ENCODE measurements around the gene ATP4B.
"Not testable (repeated sequence)": the region's sequence is repeated elsewhere in the genome, so short reads cannot be mapped to it uniquely, and the experiment has no call there.

Gene ATP4B

DNA sequence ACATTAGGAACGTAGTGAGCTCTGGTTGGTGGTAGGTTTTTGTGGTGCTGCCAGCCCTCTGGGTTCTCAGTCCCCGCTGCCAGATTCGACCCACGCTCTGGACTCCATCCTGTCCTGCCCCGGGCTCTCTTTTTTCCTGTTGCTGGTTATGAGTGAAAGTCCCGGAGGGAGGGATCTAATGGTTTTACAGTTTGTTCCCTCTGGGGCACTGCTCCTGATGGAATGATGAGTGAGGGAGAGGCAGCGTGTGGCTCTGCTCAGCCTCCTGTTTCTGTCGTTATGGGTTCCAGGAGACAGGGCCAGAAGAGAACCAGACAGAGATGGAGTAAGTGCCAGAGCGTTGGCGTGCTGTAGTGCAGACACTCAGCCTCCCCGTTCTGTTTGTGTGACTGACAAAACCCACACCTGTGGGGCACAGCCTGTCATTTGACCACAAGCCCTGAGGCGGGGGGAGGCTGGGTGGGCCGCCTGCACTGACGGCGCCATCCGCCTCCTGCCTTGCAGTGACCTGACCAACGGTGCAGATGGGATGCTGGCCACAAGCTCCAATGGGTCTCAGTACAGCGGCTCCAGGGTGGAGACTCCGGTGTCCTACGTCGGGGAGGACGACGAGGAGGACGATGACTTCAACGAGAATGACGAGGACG lies 18.3 kb downstream of the ATP4B start:
- DNase-seq = no peak

DNA sequence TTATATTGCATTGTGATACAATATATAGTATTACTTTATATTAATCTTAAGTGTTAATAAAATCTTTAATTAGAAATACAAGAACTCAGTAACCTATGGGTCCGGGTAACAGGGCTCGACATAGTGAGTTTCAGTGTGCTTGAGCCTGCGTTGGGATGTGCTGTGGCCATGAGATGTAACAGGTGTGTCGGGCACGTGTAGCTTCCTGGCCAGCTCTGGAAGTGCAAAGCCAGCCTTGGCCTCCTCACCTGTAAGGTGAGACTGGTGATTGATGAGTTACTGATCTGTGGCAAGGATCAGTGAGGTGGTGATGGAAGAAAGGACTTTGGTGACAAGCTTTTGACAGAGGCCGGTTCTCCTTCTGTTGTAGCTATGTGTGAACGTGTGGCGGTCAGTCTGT lies 19.2 kb downstream of the ATP4B start:
- DNase-seq = no peak

DNA sequence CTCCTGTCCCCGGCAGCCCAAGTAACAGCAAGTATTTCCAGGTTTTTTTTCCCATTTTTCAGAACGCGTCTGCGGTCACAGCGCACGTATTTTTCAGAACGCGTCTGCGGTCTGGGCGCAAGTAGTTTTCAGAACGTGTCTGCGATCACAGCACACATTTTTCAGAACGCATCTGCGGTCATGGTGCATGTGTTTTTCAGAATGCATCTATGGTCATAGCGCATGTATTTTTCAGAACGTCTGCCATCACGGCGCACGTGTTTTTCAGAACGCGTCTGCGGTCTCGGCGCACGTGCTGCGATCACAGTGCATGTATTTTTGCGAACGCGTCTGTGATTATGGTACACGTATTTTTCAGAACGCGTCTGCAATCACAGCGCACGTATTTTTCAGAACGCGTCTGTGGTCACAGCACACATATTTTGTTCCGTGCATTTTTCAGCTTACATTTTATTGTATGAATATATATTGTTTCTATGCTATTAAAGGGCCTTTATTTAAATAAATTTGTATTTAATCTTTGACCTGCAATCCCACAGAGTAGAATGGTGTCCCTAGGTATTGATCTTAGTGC lies 19.7 kb downstream of the ATP4B start:
- DNase-seq = no peak

DNA sequence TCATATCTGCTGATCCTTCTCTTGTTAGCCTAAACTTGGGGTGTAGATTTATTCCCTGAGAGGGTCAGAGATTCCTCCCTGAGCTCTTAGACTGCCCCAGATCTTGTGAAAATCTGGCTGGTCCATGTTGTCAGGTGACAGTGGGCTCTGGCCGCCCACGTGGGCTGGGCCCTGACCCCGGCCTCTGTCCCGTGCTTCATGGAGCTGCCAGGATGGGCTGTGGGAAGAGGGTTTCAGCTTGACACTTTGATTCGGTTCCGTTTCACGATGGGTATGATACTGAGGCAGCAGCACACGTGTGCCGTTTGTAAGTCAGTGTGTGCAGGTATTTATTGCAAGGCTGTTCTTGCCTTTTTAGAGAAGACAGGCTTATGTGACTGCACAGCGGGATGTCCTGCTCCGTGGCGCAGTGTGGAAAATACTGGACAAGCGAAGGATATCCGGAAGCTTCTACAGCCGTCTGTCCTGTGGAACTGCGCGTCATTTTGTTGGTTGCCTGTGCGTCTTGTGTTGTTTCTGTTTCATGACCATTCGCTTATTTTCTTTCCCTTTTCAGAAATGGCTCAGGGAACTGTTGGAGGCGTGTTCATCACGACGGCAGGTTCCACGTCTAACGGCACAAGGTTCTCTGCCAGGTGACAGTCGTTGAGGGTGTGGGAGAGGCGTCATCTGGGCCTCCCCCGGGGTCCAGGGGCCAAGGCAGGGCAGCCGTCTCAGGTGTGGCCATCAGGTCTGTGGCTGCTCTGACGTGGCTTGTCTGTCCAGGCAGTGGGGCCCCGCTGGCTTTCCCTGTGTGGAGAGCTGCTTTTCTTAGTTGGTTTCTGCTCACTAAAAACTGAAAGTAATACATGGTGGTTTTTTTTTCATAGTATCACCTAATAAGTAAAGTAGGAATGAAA lies 20.5 kb downstream of the ATP4B start:
- DNase-seq = no peak

DNA sequence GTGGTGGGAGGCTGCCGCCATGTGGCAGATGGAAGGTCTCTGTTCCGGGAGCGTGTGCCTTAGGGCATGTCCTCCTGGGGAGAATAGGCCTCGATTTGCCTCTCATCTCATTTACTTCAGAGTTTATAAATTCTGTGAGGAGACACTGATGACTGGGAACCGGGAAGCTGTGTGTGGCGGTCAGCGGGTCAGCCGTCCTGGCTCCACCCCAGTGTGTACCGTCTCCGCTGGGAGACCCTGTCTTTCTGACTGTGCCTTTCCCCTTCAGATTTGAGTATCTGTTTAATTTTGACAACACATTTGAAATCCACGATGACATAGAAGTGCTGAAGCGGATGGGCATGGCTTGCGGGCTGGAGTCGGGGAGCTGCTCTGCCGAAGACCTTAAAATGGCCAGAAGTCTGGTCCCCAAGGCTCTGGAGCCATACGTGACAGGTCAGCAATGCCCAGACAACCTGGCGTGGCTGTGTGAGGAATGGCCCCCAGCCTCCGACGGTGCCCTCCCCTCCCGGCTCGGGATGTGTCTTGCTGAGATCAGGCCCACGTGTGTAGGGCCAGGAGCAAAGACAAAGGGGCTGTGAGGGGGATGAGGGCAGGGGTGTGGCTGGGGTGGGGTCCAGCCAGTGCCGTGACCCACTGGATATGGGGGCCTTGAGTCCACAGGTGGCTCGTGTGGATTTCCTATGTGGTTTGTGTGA lies 21.6 kb downstream of the ATP4B start:
- DNase-seq = no peak

DNA sequence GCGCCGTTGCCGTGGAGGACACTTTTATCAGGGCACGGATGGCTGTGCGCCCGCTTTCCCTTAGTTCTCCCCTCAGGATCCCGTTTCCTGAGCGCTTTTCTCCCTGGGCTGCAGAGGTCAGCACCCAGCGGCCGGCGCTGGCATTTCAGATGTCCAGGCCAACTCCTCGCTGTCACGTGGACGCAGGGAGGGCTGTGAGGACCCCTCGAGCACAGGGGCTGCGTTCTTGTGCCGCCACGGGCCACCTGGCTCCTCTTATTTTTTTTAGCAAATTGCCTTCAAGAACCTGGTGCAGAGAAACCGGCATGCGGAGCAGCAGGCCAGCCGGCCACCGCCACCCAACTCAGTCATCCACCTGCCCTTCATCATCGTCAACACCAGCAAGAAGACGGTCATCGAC lies 22.3 kb downstream of the ATP4B start:
- DNase-seq = no peak

DNA sequence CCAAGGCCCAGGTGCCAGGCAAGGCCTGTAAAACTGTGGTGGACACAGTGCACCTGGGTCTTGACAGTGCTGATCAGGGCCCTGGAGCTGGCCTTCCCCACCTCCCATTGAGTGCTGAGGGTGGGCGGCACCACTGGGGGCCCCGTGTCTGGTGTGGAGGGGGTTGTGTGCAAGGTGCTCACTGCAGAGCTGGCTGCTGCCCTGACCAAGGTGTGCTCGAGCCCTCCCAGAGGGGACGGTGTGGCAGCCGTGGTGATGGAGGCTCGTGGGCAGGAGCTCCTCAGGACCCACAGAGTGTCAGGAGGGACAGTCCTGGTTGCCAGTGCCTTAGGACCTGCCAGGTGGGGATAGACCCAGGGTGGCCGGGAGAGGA lies 23.0 kb downstream of the ATP4B start:
- DNase-seq = no peak

DNA sequence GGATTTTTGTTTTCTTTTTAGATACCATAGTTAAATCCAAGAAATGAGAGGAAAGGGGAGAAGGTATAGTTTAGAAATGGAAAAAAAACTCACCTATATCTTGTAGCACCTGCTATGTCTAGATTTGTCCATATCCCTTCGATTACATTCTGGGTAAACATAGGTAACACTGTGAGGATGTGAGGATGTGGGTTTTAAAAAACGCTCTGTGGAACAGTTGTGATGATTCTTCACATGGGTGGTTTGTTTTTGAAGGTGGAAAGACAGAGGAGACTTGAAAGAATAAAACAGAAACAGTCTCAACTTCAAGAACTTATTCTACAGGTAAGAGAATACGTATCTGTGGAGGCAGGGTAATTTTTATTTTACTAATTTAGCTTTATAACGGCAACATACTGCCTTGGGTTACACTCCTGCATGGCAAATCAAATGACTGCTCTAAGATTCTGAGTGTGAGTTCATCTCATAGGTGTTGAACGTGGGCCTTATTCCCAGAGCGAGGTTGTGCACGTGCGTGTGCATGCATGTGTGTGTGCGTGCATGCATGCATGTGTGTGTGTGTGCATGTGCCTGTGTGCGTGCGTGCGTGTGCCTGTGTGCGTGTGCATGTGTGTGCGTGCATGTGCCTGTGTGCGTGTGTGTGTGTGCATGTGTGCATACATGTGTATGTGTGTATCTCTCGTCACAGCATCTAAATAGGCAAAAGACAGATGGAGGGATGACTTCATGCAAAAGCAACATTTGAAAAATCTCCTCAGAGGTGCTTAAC lies 23.5 kb downstream of the ATP4B start:
- DNase-seq = no peak

DNA sequence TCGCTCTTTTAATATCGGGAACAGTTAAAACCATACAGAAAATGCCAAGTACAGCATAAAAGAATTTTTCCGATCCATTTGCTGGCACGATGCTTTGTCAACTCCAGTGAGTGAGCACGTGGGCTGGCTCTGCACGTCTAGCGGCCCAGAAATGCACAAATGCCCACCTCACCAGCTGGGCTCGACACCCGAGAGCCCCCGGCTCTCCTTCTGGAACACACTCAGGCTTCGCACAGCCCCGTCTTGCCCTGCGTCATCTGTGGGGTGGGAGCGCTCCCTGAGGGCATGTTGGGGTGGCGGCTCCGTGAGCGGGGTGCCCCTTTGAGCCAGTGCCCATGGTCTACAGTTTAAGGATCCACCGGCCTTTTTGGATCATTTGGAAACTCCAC lies 24.5 kb downstream of the ATP4B start:
- no peak for DNase-seq

DNA sequence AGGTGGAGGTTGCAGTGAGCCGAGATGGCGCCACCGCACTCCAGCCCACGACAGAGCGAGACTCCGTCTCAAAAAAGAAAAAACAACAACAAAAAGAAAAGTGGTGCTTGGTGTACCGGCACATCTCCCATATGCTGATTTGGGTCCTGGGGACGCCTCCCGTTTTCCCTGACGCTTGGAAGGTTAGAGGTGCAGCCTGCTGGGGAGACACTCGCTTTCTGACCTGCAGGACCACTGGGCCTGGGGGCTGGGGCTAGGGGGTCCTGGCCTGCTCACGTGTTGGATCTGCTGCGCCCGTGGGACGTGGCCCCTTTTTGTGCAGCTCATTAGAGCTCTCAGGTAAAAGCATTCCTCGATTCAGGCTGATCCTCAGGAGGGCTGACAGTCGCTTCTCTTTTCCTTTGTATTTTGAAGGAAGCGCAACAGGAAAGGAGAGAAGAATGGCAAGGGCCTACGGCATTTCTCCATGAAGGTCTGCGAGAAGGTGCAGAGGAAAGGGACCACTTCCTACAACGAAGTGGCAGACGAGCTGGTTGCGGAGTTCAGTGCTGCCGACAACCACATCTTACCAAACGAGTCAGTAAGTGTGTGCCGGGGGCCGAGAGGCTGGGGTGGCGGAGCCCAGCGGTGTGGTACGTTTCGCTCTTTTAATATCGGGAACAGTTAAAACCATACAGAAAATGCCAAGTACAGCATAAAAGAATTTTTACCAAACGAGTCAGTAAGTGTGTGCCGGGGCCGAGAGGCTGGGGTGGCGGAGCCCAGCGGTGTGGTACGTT lies 25.1 kb downstream of the ATP4B start:
- no peak for DNase-seq

DNA sequence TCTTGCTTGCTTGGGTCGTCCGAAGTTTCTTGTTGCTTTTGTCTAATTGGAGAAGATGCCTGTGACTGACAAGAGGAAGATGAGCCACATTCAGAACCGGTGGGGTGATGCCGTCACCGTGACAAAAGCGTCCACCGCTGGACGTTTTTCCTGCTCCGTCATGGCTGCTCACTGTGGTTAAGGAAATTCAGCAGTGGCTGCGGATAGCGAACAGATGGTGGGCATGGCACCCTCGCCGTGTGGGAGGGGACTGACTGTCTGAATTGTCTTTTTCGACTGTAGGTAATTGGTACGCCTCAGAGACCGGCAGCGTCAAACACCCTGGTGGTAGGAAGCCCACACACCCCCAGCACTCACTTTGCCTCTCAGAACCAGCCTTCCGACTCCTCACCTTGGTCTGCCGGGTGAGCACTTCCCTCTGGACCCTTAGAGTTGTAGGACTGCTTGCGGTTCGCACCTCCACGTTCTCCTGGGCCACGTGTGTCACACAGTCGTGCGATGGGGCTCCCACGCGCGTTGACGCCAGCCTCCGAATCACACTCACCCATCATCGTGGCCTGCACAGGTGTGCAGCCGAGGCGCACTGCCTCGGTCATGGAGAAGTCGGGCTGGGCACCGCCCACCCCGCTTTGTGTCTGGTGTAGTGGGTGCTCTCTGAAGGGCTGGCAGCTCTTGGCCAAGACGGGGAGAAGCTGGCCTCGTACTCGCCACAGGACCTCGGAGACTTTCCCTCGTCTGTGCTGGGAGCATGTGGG lies 26.5 kb downstream of the ATP4B start:
- no peak for DNase-seq

DNA sequence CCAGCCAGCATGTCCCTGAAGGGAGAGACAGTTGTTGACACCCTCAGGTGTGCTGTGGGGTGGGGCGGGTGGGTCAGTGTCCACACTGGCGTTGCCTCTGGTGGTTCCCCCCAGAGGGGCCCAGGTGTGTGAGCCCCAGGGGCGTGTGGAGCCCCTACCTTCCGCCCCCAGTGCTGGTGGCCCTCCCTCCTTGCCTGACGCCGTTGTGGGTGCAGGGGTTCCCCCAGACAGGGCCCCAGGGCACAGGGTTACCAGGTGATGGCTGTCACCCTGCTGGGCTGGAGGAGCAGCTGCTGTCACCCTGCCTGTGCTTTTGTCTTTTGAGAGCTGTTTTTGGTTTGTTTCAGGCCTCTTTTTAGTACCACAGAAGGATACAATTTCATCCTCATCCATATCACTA lies 27.2 kb downstream of the ATP4B start:
- DNase-seq = no peak

DNA sequence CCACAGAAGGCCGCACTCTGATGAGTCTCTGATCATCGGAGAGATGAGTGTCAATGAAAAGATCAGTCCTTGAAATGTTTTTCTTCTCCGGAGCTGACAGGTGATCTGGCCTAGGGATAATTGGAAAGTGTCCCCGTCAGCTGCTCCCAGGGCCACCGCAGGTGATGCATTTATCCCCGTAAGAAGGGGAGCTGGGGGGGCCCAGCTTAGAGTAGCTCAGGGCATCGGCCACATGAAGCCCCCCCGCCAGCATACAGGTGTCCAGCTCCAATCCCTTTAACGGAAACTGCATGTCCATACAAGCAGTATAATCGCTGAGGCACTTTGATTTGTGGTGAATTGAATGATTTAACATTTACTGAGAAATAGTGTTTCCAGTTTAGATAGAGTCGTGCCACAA lies 27.7 kb downstream of the ATP4B start:
- no peak for DNase-seq

DNA sequence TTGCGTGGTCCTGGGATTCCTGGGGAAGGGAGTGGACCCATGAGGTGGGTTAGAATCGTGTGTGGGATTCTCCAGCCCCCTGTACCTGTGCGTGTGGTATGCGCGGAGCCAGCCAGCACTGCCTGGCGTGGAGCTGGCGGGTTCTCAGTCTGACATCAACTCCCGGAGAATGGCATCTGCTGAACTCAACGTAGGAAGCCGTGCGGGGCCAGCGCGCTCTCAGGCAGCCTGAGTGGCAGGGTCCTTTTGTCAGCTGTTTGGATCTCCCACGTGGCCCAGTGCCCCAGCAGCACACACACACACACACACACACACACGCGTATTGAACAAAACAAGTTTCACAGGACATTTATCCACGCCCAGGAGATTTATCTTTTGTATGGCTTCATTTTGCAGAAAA lies 28.1 kb downstream of the ATP4B start:
- DNase-seq = no peak

DNA sequence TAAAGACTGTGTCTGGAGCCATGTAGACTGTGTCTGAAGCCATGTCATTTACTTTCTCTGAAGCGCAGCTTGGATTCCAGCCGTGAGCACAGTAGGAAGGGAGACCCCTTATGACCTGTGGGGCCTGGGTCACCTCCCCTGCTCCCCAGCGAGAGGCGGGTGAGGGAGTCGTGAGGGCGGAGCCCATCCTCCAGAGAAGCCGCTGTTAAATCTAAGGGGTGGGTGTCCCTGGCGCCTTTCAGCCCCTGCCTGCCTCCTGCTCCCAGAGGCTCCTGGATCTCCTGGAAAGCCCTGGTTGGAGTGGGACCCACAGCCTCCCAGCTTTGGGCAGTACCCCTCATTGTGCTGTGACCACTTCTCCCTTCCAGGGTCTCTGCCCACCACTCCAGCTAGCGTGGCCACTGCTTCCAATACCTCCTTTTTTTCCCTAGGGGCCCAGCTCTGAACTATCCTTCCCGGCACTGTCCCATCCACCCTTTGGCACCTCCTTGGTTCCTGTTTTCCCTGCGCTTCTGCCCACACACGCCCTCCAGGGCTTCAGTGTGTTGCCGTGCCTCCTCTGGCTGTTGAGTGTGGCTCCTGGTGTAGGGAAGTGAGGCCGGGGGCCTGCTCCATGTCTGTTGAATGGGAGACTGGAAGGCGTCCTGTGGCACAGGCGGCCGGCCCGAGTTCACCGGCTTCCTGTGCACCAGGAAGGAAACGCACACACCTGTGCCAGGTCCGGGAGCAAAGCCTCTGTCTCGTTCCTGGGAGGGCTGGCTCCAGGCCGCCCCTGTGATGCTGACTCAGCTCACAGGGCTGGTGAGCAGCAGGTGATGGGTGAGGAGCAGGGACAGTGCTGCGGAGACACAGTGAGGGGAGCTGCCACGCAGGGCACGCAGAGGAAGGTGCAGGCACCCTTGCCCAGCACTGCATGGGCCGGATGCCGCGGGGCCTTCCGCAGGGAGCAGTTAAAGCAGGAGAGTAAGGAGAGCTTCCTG lies 29.4 kb downstream of the ATP4B start:
- no peak for DNase-seq

DNA sequence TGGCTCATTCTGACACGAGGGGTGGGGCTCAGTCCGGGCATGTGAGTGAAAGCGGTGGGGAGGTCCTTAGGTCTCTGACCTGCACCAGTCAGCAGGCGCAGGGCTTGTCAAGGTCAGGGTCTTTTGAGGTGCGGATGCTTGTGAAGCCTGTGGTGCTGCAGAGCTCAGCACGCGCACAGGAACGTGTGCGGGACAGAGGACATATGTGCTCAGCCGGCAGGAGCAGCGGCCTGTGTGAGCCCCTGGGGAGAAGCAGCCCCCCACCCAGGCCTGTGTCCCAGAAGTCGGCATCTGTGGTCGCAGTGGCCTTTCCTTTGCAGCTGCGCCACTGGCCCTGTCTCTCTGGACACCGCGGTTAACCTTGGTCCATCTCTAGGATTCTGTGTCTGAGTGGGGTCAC lies 30.9 kb downstream of the ATP4B start:
- DNase-seq = no peak

DNA sequence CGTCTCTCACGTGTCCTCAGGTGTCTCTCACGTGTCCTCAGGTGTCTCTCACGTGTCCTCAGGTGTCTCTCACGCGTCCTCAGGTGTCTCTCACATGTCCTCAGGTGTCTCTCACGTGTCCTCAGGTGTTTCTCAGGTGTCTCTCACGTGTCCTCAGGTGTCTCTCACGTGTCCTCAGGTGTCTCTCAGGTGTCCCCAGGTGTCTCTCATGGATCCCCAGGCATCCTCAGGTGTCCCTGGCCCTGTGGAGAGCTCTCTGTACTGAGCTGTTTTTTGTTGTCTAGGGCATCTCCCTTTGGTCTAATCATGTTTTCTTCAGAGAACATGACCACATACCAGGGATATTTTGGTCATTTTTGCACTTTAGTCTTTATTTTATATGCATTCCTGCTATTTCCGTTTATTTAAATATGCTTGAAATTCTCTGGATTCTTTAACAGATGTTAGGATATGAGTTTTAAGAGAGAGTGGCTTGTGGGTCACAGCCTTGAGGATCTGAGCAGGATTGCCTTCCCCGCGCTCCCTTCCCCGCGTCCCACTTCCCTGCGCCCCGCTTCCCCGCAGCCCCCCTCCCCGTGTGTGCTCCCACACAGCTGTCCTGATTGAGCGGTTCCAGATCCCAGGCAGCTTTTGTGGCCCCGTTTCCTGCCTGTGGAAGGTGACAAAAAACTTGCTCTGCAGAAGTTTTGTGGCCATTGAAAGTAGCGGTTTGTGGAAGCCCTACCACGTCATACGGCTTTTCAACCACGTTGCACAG lies 31.9 kb downstream of the ATP4B start:
- no peak for DNase-seq

DNA sequence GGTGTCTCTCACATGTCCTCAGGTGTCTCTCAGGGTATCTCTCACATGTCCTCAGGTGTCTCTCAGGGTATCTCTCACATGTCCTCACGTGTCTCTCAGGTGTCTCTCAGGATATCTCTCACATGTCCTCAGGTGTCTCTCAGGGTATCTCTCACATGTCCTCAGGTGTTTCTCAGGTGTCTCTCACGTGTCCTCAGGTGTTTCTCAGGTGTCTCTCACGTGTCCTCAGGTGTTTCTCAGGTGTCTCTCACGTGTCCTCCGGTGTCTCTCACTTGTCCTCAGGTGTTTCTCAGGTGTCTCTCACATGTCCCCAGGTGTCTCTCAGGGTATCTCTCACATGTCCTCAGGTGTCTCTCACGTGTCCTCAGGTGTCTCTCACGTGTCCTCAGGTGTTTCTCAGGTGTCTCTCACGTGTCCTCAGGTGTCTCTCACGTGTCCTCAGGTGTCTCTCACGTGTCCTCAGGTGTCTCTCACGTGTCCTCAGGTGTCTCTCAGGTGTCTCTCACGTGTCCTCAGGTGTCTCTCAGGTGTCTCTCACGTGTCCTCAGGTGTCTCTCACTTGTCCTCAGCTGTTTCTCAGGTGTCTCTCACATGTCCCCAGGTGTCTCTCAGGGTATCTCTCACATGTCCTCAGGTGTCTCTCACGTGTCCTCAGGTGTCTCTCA lies 33.2 kb downstream of the ATP4B start:
- not testable (repeated sequence) for DNase-seq

DNA sequence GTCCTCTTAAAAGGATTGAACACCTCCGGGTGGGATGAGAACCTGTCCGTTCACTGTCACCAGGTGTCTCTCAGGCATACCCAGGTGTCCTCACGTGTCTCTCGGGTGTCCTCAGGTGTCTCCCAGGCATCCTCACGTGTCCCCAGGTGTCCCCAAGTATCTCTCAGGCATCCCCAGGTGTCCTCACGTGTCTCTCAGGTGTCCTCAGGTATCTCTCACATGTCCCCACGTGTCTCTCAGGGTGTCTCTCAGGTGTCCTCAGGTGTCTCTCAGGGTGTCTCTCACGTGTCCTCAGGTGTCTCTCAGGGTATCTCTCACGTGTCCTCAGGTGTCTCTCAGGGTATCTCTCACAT lies 33.8 kb downstream of the ATP4B start:
- DNase-seq = no peak
